GM23248 (cell line): ENCODE results near the gene ADAMTSL3. TPM values are rescaled to one million over a fixed set of nuclear protein-coding genes. Genes with fewer than 3 reads are reported as not detected.
"Not testable (repeated sequence)": the region's sequence is repeated elsewhere in the genome, so short reads cannot be mapped to it uniquely, and the experiment has no call there.

Experiments
- DNase-seq: peaks from one replicate; pipeline ENCODE4 v3.0.0-alpha.2; 2015
- H2AFZ ChIP-seq: fragments of 200-600 bp; sonication (generic); 2 replicates; pipeline ENCODE4 v1.6.1; 2016; ENCODE audit warnings: antibody characterized with exemption
- H3F3A ChIP-seq: fragments of 200-600 bp; sonication (generic); 2 replicates; pipeline ENCODE4 v1.6.1; 2016; ENCODE audit warnings: mild to moderate bottlenecking, antibody characterized with exemption, mixed run types; ENCODE audit not compliant: insufficient read depth
- H3K27ac ChIP-seq: fragments of 200-600 bp; sonication (generic); 2 replicates; pipeline ENCODE4 v1.5.1; 2016; ENCODE audit warnings: mild to moderate bottlenecking
- H3K27me3 ChIP-seq: fragments of 200-600 bp; sonication (generic); replicated peaks from 2 replicates; pipeline ENCODE4 v1.6.1; 2016; ENCODE audit warnings: mild to moderate bottlenecking; ENCODE audit not compliant: insufficient read depth
- H3K36me3 ChIP-seq: fragments of 200-600 bp; sonication (generic); 2 replicates; pipeline ENCODE4 v1.6.1; 2016; ENCODE audit warnings: low read depth, mild to moderate bottlenecking
- H3K4me1 ChIP-seq: fragments of 200-600 bp; sonication (generic); 2 replicates; pipeline ENCODE4 v1.6.1; 2016; ENCODE audit warnings: mild to moderate bottlenecking; ENCODE audit not compliant: insufficient read depth
- H3K4me2 ChIP-seq: fragments of 200-600 bp; sonication (generic); one replicate; pipeline ENCODE4 v1.6.1; 2016; ENCODE audit warnings: mild to moderate bottlenecking; ENCODE audit not compliant: unreplicated experiment
- H3K4me3 ChIP-seq: fragments of 200-600 bp; sonication (generic); 2 replicates; pipeline ENCODE4 v1.5.1; 2016; ENCODE audit warnings: mild to moderate bottlenecking
- H3K79me2 ChIP-seq: fragments of 200-600 bp; sonication (generic); 2 replicates; pipeline ENCODE4 v1.6.1; 2016; ENCODE audit warnings: mild to moderate bottlenecking; ENCODE audit not compliant: insufficient read depth
- H3K9ac ChIP-seq: fragments of 200-600 bp; sonication (generic); 2 replicates; pipeline ENCODE4 v1.6.1; 2016; ENCODE audit warnings: mild to moderate bottlenecking
- H3K9me2 ChIP-seq: fragments of 200-600 bp; sonication (generic); 2 replicates; pipeline ENCODE4 v1.6.1; 2016; ENCODE audit warnings: mixed run types, mild to moderate bottlenecking, moderate library complexity; ENCODE audit not compliant: insufficient read depth
- H3K9me3 ChIP-seq: fragments of 200-600 bp; sonication (generic); one replicate; pipeline ENCODE4 v1.6.1; 2017; ENCODE audit warnings: low read depth
- H4K20me1 ChIP-seq: fragments of 200-600 bp; sonication (generic); 2 replicates; pipeline ENCODE4 v1.6.0; 2016; ENCODE audit not compliant: insufficient read depth
- EZH2 ChIP-seq: fragments of 200-600 bp; sonication (generic); IDR thresholded peaks from 2 replicates; pipeline ENCODE4 v1.6.1; 2018; ENCODE audit warnings: antibody characterized with exemption, mild to moderate bottlenecking; ENCODE audit not compliant: insufficient read depth, poor library complexity, severe bottlenecking
- EZH2phosphoT487 ChIP-seq: fragments of 200-600 bp; sonication (generic); IDR thresholded peaks from 2 replicates; pipeline ENCODE4 v1.6.1; 2018; ENCODE audit warnings: antibody characterized with exemption, moderate library complexity, mild to moderate bottlenecking, low read depth; ENCODE audit not compliant: insufficient read depth
- WGBS, 2 experiments: methylation state at CpG; one replicate each; pipeline ENCODE4 v1.1.6; 2015 to 2017; ENCODE audit warnings: low lambda C conversion rate in 2 of 2, low coverage in 1 of 2; ENCODE audit errors: missing lambda C conversion rate in 2 of 2; 5-methylcytosine and 5-hydroxymethylcytosine counted together
- in situ Hi-C: fragments of 300-500 bp; cut with MboI; formaldehyde crosslinking; loops from 2 replicates; pipeline ENCODE4 v1.15.0; 2020
- polyA plus RNA-seq: library from polyadenylated mRNA; unstranded; fragments of >200 nt; fragmentation: Nextera tagmentation; extraction: Ambion mirVana; gene quantifications from 2 replicates; pipeline ENCODE4 v1.2.1, GENCODE V29; 2016
- total RNA-seq: library from RNA; depleted of rRNA; stranded (reverse); fragments of >200 nt; shearing (Covaris generic); gene quantifications from 2 replicates; pipeline ENCODE4 v1.2.3, GENCODE V29; 2014

ADAMTSL3 gene
- total and polyA plus RNA-seq, 2 experiments from 2014 or later = not detected

GRCh38 chr15:83746231-83746630 is 92.3 kb downstream of the ADAMTSL3 start:
- no peaks in the 10 kb centered on the region for H3F3A ChIP-seq
- no peak for DNase-seq
- no peak overlapping the region for H3K9ac ChIP-seq
- no peaks in the 10 kb centered on the region for H3K9me2 ChIP-seq
- no peaks in the 10 kb centered on the region for H3K4me1 ChIP-seq
- no peaks in the 10 kb centered on the region for H3K9me3 ChIP-seq
- H3K36me3 ChIP-seq = no peaks in the 10 kb centered on the region
- no peaks in the 10 kb centered on the region for H4K20me1 ChIP-seq
- no peak overlapping the region for H3K4me2 ChIP-seq
- TF ChIP-seq EZH2 = no peak
- TF ChIP-seq EZH2phosphoT487 = no peak
- no peak overlapping the region for H3K4me3 ChIP-seq
- H3K27me3 ChIP-seq = 0 out of 2 replicates have a peak, but pooled peaks cover 6% of the 10 kb centered on the region
- no peaks in the 10 kb centered on the region for H3K79me2 ChIP-seq
- no peak overlapping the region for H2AFZ ChIP-seq
- in situ Hi-C loops = no loop called here
- H3K27ac ChIP-seq = no peak overlapping the region
- WGBS, 2 experiments = 77 to 83% methylated on average over 4 of the region's 4 CpGs

GRCh38 chr15:83747050-83747717 is 93.3 kb downstream of the ADAMTSL3 start:
- H3K4me1 ChIP-seq = no peaks in the 10 kb centered on the region
- in situ Hi-C loops = no loop called here
- H2AFZ ChIP-seq = no peak overlapping the region
- H3K9me3 ChIP-seq = no peaks in the 10 kb centered on the region
- H3K4me2 ChIP-seq = no peak overlapping the region
- WGBS, 2 experiments = 35 to 41% methylated on average over 5 of the region's 5 CpGs
- no peak overlapping the region for H3K27ac ChIP-seq
- no peaks in the 10 kb centered on the region for H4K20me1 ChIP-seq
- H3K4me3 ChIP-seq = no peak overlapping the region
- peak; percentile 8 for DNase-seq
- H3K9me2 ChIP-seq = no peaks in the 10 kb centered on the region
- H3F3A ChIP-seq = no peaks in the 10 kb centered on the region
- 0 out of 2 replicates have a peak, but pooled peaks cover 6% of the 10 kb centered on the region for H3K27me3 ChIP-seq
- H3K79me2 ChIP-seq = no peaks in the 10 kb centered on the region
- TF ChIP-seq EZH2 = no peak
- TF ChIP-seq EZH2phosphoT487 = no peak
- no peak overlapping the region for H3K9ac ChIP-seq
- no peaks in the 10 kb centered on the region for H3K36me3 ChIP-seq

GRCh38 chr15:83747718-83748110 is 93.8 kb downstream of the ADAMTSL3 start:
- H3K4me1 ChIP-seq = no peaks in the 10 kb centered on the region
- in situ Hi-C loops = no loop called here
- H3K9me3 ChIP-seq = no peaks in the 10 kb centered on the region
- 0 out of 2 replicates have a peak, but pooled peaks cover 6% of the 10 kb centered on the region for H3K27me3 ChIP-seq
- no peak for DNase-seq
- WGBS, 2 experiments = 12 to 14% methylated on average over 5 of the region's 5 CpGs
- H3K4me2 ChIP-seq = no peak overlapping the region
- no peak for TF ChIP-seq EZH2phosphoT487
- TF ChIP-seq EZH2 = no peak
- no peaks in the 10 kb centered on the region for H3K79me2 ChIP-seq
- no peaks in the 10 kb centered on the region for H3F3A ChIP-seq
- H4K20me1 ChIP-seq = no peaks in the 10 kb centered on the region
- H3K36me3 ChIP-seq = no peaks in the 10 kb centered on the region
- no peak overlapping the region for H3K27ac ChIP-seq
- no peak overlapping the region for H3K9ac ChIP-seq
- H3K4me3 ChIP-seq = no peak overlapping the region
- H3K9me2 ChIP-seq = no peaks in the 10 kb centered on the region
- H2AFZ ChIP-seq = no peak overlapping the region

- Histone ChIP-seq H4K20me1 (no peaks in the 10 kb centered on the region), H3K4me2 (no peak overlapping the region), H3K79me2 (no peaks in the 10 kb centered on the region), H3F3A (no peaks in the 10 kb centered on the region), H3K27ac (no peak overlapping the region), H3K36me3 (no peaks in the 10 kb centered on the region), H3K4me3 (no peak overlapping the region), H3K4me1 (no peaks in the 10 kb centered on the region), H3K27me3 (0 out of 2 replicates have a peak, but pooled peaks cover 6% of the 10 kb centered on the region), H2AFZ (no peak overlapping the region), H3K9me2 (no peaks in the 10 kb centered on the region), H3K9ac (no peak overlapping the region), H3K9me3 (no peaks in the 10 kb centered on the region)
- in situ Hi-C loops = no loop called here
- WGBS, 2 experiments = 41 to 49% methylated on average over 6 of the region's 6 CpGs
- TF ChIP-seq EZH2phosphoT487 = no peak
- no peak for TF ChIP-seq EZH2
- no peak for DNase-seq
These were observed 100.1 kb downstream of the ADAMTSL3 start for GRCh38 chr15:83753872-83754493.

- H3K4me1 ChIP-seq, H3K4me3 ChIP-seq, H2AFZ ChIP-seq, DNase-seq, H3K27ac ChIP-seq, H3K4me2 ChIP-seq, H3F3A ChIP-seq, H3K9me3 ChIP-seq, H3K27me3 ChIP-seq, H3K79me2 ChIP-seq, in situ Hi-C loops, H3K9ac ChIP-seq, H4K20me1 ChIP-seq, H3K9me2 ChIP-seq, H3K36me3 ChIP-seq: not testable (repeated sequence)
- WGBS, 2 experiments = 0% methylated on average over 1 of the region's 1 CpG
These were observed 103.4 kb downstream of the ADAMTSL3 start for GRCh38 chr15:83757291-83757690.
